DOHH2 (cell line): ENCODE measurements around the gene ATAD3B.

Experiments
- CTCF ChIP-seq: fragments of 200-600 bp; sonication (generic); IDR thresholded peaks from one replicate; pipeline ENCODE4 v1.5.1; 2014; ENCODE audit warnings: antibody characterized with exemption, mild to moderate bottlenecking, low read depth, low read length; ENCODE audit not compliant: poor library complexity, severe bottlenecking
- EZH2phosphoT487 ChIP-seq: fragments of 200-600 bp; sonication (generic); IDR thresholded peaks from 2 replicates; pipeline ENCODE4 v1.6.1; 2017; ENCODE audit warnings: borderline replicate concordance, mild to moderate bottlenecking, antibody characterized with exemption, low read length, moderate library complexity, mixed read lengths

- no peak for TF ChIP-seq CTCF
- no peak for TF ChIP-seq EZH2phosphoT487
Observed at GRCh38 chr1:1452882-1453281, 18.7 kb upstream of the ATAD3B start.
